Transverse colon (tissue), 4 donors: Measurements from ENCODE around the gene GREM2. TPM values are rescaled to one million over a fixed set of nuclear protein-coding genes. Genes with fewer than 3 reads are reported as not detected.
A peak's percentile ranks its signal among the peaks of the same experiment; 100 is the strongest.

Experiments
- DNase-seq: peaks from one replicate; pipeline ENCODE4 v3.0.0-alpha.2; 2019
- H3K27ac ChIP-seq, 4 donors: fragments of 200-600 bp; sonication (generic); 2 replicates each; pipeline ENCODE4 v1.5.1; 2016 to 2018; ENCODE audit warnings: inconsistent platforms in 4 of 4
- H3K27me3 ChIP-seq: fragments of 200-600 bp; sonication (generic); 2 replicates; pipeline ENCODE4 v1.5.1; 2017; ENCODE audit warnings: inconsistent platforms
- H3K36me3 ChIP-seq, 4 donors: fragments of 200-600 bp; sonication (generic); 2 replicates each; pipeline ENCODE4 v1.5.1; 2017 to 2019; ENCODE audit warnings: inconsistent platforms in 4 of 4
- H3K4me1 ChIP-seq, 4 donors: fragments of 200-600 bp; sonication (generic); 2 replicates each; pipeline ENCODE4 v1.5.1; 2017 to 2020; ENCODE audit warnings: inconsistent platforms in 4 of 4
- H3K4me3 ChIP-seq, 4 donors: fragments of 200-600 bp; sonication (generic); 1 replicate in 1 of 4; 2 replicates in 3 of 4; pipeline versions ENCODE4 v1.5.1 to v1.6.1; 2017 to 2019; ENCODE audit warnings: inconsistent platforms in 4 of 4
- H3K9me3 ChIP-seq, 2 donors: fragments of 200-600 bp; sonication (generic); 2 replicates each; pipeline ENCODE4 v1.5.1; 2017 to 2019; ENCODE audit warnings: inconsistent platforms in 2 of 2
- CTCF ChIP-seq, 5 experiments: fragments of 200-600 bp in 3 of 5; fragments of 450-650 bp in 2 of 5; sonication (generic) in 3 of 5; IDR thresholded peaks; 1 replicate in 2 of 5; 2 replicates in 3 of 5; pipeline ENCODE4 v1.5.1; 2016 to 2017; ENCODE audit warnings: antibody characterized with exemption in 5 of 5, inconsistent platforms in 3 of 5, mild to moderate bottlenecking in 2 of 5, moderate library complexity in 1 of 5
- EP300 ChIP-seq: sonication (generic); formaldehyde crosslinking; IDR thresholded peaks from one replicate; pipeline ENCODE4 v1.6.1; 2017; ENCODE audit warnings: antibody characterized with exemption, low read depth
- POLR2A ChIP-seq: fragments of 450-650 bp; IDR thresholded peaks from one replicate; pipeline ENCODE4 v1.6.1; 2016; ENCODE audit warnings: antibody characterized with exemption, mild to moderate bottlenecking, moderate library complexity
- POLR2AphosphoS5 ChIP-seq, 3 donors: sonication (generic); formaldehyde crosslinking; IDR thresholded peaks; one replicate each; pipeline ENCODE4 v1.6.1; 2016; ENCODE audit warnings: antibody characterized with exemption in 3 of 3
- WGBS, 2 donors: methylation state at CpG; one replicate each; pipeline ENCODE4 v1.1.5; 2018; ENCODE audit warnings: low coverage in 1 of 2; 5-methylcytosine and 5-hydroxymethylcytosine counted together
- in situ Hi-C, 4 donors: fragments of 200-750 bp; cut with MboI; loops; one replicate each; pipeline versions ENCODE4 v1.15.0 to v1.15.1; 2017; ENCODE audit warnings: low sequenced_read_pairs in 3 of 4, low pct_ligation_motif_present in 1 of 4, low pct_unique_long_range_greater_than_20kb in 1 of 4
- intact Hi-C: fragments of 100-400 bp; cut with DNase I; formaldehyde crosslinking; loops from one replicate; pipeline ENCODE4 v1.15.1; 2023; ENCODE audit warnings: low total_unique reads
- total RNA-seq, 4 donors: library from RNA; depleted of rRNA; stranded (reverse); fragments of >200 nt; gene quantifications; one replicate each; pipeline ENCODE4 v1.1.0, GENCODE V29; 2016

GREM2 gene
- total RNA-seq: 10 to 100 TPM in 1 of 4 donors, 1 to 10 TPM in 3; 2.8 to 13.1 (median 4.9) TPM

GRCh38 chr1:240611619-240612480, at the start of gene GREM2:
Gene GREM2, minus strand, starts transcription at chr1:240612155. Its CDS starts 118,680 bp downstream, at chr1:240493475.
- H3K27me3 ChIP-seq: peaks cover 15% of the 10 kb centered on the region
- 1 to 2% methylated on average over 11 to 40 of the region's 40 CpGs for WGBS, 2 donors
- no peaks in the 10 kb centered on the region for H3K9me3 ChIP-seq
- H3K4me1 ChIP-seq: peaks cover 0 to 44% (median 10%) of the 10 kb centered on the region in 4 donors
- peak within 1 kb of the TSS; percentile 38 to 61 (median 54) for H3K4me3 ChIP-seq
- peak within 1 kb of the TSS; percentile 59 to 76 (median 70) for H3K27ac ChIP-seq
- peak; percentile 39 for TF ChIP-seq POLR2A
- no peak for TF ChIP-seq CTCF (IDR thresholded peaks at IDR 0.05)
- TF ChIP-seq EP300: no peak
- peak; percentile 45 to 59 (median 51) for TF ChIP-seq POLR2AphosphoS5 (IDR thresholded peaks at IDR 0.05)
- in situ Hi-C loops (loop anchor here in 2 of 4 donors (10.0 to 25.0 kb wide), 2 partner anchors 425 to 427 kb away; no protein-coding TSS in a partner anchor), intact Hi-C loops (loop anchor here (10.0 kb wide), 1 partner anchor 417 kb away; no protein-coding TSS in a partner anchor)
- no peaks in the 10 kb centered on the region for H3K36me3 ChIP-seq
- peak; percentile 62 for DNase-seq

- no peaks in the 10 kb centered on the region for H3K9me3 ChIP-seq
- no peak overlapping the region for H3K4me3 ChIP-seq
- in situ Hi-C loops: no loop called here
Measured at GRCh38 chr1:240658312-240658960, 46.5 kb upstream of the GREM2 start.

GRCh38 chr1:240656531-240656930, 44.6 kb upstream of the GREM2 start:
- DNase-seq: no peak
- Histone ChIP-seq H3K36me3 (no peaks in the 10 kb centered on the region), H3K9me3 (no peaks in the 10 kb centered on the region), H3K27me3 (no peaks in the 10 kb centered on the region), H3K4me1 (no peaks in the 10 kb centered on the region), H3K27ac (no peak overlapping the region), H3K4me3 (no peak overlapping the region)
- TF ChIP-seq POLR2AphosphoS5 (IDR thresholded peaks at IDR 0.05) (no peak), CTCF (IDR thresholded peaks at IDR 0.05) (no peak), POLR2A (no peak), EP300 (no peak)
- intact Hi-C loops (no loop called here), in situ Hi-C loops (no loop called here)
- WGBS, 2 donors: 81 to 88% methylated on average over 4 of the region's 4 CpGs

More at GRCh38 chr1:240658312-240658960, 46.5 kb upstream of the GREM2 start:
- intact Hi-C loops: no loop called here
- no peak for DNase-seq
- Histone ChIP-seq H3K36me3 (no peaks in the 10 kb centered on the region), H3K27me3 (no peaks in the 10 kb centered on the region), H3K4me1 (no peaks in the 10 kb centered on the region), H3K27ac (no peak overlapping the region)
- 75% methylated on average over 6 to 12 of the region's 12 CpGs for WGBS, 2 donors
- TF ChIP-seq EP300 (no peak), POLR2A (no peak), POLR2AphosphoS5 (IDR thresholded peaks at IDR 0.05) (no peak), CTCF (IDR thresholded peaks at IDR 0.05) (no peak)

GRCh38 chr1:240652961-240653409, 41.0 kb upstream of the GREM2 start:
- in situ Hi-C loops: no loop called here
- Histone ChIP-seq H3K27ac (no peak overlapping the region), H3K27me3 (no peaks in the 10 kb centered on the region), H3K4me3 (no peak overlapping the region), H3K9me3 (no peaks in the 10 kb centered on the region), H3K4me1 (no peaks in the 10 kb centered on the region), H3K36me3 (no peaks in the 10 kb centered on the region)
- WGBS, 2 donors: 87% methylated on average over 3 of the region's 3 CpGs
- no peak for DNase-seq
- no peak for TF ChIP-seq POLR2AphosphoS5 (IDR thresholded peaks at IDR 0.05)
- no peak for TF ChIP-seq CTCF (IDR thresholded peaks at IDR 0.05)
- no peak for TF ChIP-seq EP300
- TF ChIP-seq POLR2A: no peak
- intact Hi-C loops: no loop called here
